Adrenal gland (tissue), 12 donors: ENCODE results near the gene NUAK2. TPM values are rescaled to one million over a fixed set of nuclear protein-coding genes. Genes with fewer than 3 reads are reported as not detected.

Experiments
- DNase-seq, 7 donors: peaks; one replicate each; pipeline ENCODE4 v3.0.0-alpha.2; 2019 to 2020
- H3K27ac ChIP-seq, 5 donors: fragments of 200-600 bp; sonication (generic) in 4 of 5; 1 replicate in 3 of 5; 2 replicates in 2 of 5; pipeline versions ENCODE4 v1.5.1 to v1.8.0; 2016 to 2020; ENCODE audit warnings: mild to moderate bottlenecking in 1 of 5
- H3K27me3 ChIP-seq: fragments of 200-600 bp; 2 replicates; pipeline ENCODE4 v1.8.0; 2021
- H3K36me3 ChIP-seq, 2 donors: fragments of 200-600 bp; replicated peaks in 1 of 2; 1 replicate in 1 of 2; 2 replicates in 1 of 2; pipeline versions ENCODE4 v1.5.1 to v1.8.0; 2018 to 2022
- H3K4me1 ChIP-seq, 2 donors: fragments of 200-600 bp; replicated peaks in 1 of 2; 1 replicate in 1 of 2; 2 replicates in 1 of 2; pipeline versions ENCODE4 v1.5.1 to v1.8.0; 2018 to 2021
- H3K4me3 ChIP-seq, 4 donors: fragments of 200-600 bp; sonication (generic) in 3 of 4; one replicate each; pipeline ENCODE4 v1.5.1; 2016 to 2018
- H3K9me3 ChIP-seq, 3 donors: fragments of 200-600 bp; sonication (generic) in 1 of 3; replicated peaks in 1 of 3; 1 replicate in 2 of 3; 2 replicates in 1 of 3; pipeline versions ENCODE4 v1.5.1 to v1.8.0; 2016 to 2021
- POLR2A ChIP-seq, 2 donors: fragments of 450-650 bp; IDR thresholded peaks; one replicate each; pipeline ENCODE4 v1.6.1; 2017; ENCODE audit warnings: antibody characterized with exemption in 2 of 2, mild to moderate bottlenecking in 2 of 2, moderate library complexity in 1 of 2
- WGBS, 4 donors: extraction: QIAGEN DNeasy Blood & Tissue Kit in 2 of 4; methylation state at CpG; one replicate each; pipeline versions ENCODE4 v1.1.5 to v1.1.7; 2013 to 2017; 5-methylcytosine and 5-hydroxymethylcytosine counted together
- intact Hi-C, 2 donors: fragments of 100-400 bp; cut with DNase I; formaldehyde crosslinking; loops; one replicate each; pipeline versions ENCODE4 v1.14.1 to v1.15.0; 2022 to 2023
- polyA plus RNA-seq, 3 donors: library from polyadenylated mRNA; stranded (reverse); fragments of 200-250 nt in 2 of 3; fragments of 350-450 nt in 1 of 3; fragmentation: Illumina TruSeq in 1 of 3; extraction: RNeasy Lipid Tissue Mini Kit (QIAGEN cat#74804) in 1 of 3; gene quantifications; one replicate each; pipeline ENCODE4 v1.2.3, GENCODE V29; 2013 to 2014
- total RNA-seq, 9 donors: library from RNA; depleted of rRNA in 4 of 9; stranded (reverse); fragments of >200 nt in 4 of 9; fragments of 120-200 nt in 1 of 9; fragmentation: NEBNext Ultra II Directional in 1 of 9; extraction: Animal tissue kit (Norgen Biotek cat#: 25700) in 1 of 9; gene quantifications; one replicate each; pipeline versions ENCODE4 v1.1.0 to v1.2.4, GENCODE V29; 2013 to 2023
- TF ChIP-seq, protein P1 (sequence below), 6 experiments: fragments of 450-650 bp in 4 of 6; fragments of 200-600 bp in 2 of 6; sonication (generic) in 1 of 6; IDR thresholded peaks; 1 replicate in 5 of 6; 2 replicates in 1 of 6; pipeline versions ENCODE4 v1.5.1 to v1.8.0; 2016 to 2021; ENCODE audit warnings: antibody characterized with exemption in 6 of 6, mild to moderate bottlenecking in 2 of 6, moderate library complexity in 1 of 6
- donor health status: healthy with polysubstance abuse.
- donor health status: Bipolar disorder and iron deficiency.
- donor health status: DM: yes; HTN: yes; CAD: no.
- donor health status: DM: no; HTN: no; CAD: no.
- donor health status: DM: no; HTN: no; CAD: no.
- donor health status: DM: yes; HTN: yes; CAD: no.

The NUAK2 gene
- total and polyA plus RNA-seq, 12 donors = 0.95 to 9.9 (median 4.0) TPM

DNA sequence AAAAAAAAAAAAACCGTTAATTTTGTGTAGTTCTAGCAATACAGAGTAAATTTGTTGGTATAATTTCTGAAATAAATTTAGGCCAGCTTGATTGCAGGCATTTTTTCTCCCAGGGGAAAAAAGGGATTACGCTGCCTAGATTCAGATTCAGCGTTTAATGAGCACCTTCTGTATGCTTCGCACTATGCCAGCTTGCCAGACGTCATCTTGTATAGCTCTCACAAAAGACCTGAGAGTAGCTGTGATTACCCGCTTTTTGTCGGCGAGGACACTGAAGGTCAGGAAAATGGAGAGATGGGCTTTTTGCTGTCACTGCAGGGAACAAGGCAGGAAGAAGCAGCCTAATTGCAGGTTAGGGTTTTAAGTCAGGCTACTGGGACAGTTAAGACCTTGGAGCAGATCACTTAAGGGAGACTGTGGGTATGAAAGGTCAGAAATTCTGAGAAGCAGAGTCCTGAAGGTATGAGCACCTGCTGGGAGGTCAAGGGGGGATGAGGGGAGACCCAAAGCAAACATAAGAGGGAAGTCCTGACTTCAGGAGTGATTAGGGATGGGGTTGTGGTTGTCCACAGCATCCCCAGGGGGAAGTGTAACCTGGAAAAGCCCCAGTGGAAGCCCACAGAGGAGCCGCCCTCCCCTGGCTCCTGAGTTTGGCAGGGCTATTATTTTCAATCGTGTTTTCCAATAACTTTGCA is 54.8 kb downstream of the NUAK2 start:
- H3K36me3 ChIP-seq = peaks cover 0 to 7% of the 10 kb centered on the region in 2 donors
- intact Hi-C loops = no loop called here
- TF ChIP-seq POLR2A (IDR thresholded peaks at IDR 0.05) = no peak
- TF ChIP-seq, protein P1, sequence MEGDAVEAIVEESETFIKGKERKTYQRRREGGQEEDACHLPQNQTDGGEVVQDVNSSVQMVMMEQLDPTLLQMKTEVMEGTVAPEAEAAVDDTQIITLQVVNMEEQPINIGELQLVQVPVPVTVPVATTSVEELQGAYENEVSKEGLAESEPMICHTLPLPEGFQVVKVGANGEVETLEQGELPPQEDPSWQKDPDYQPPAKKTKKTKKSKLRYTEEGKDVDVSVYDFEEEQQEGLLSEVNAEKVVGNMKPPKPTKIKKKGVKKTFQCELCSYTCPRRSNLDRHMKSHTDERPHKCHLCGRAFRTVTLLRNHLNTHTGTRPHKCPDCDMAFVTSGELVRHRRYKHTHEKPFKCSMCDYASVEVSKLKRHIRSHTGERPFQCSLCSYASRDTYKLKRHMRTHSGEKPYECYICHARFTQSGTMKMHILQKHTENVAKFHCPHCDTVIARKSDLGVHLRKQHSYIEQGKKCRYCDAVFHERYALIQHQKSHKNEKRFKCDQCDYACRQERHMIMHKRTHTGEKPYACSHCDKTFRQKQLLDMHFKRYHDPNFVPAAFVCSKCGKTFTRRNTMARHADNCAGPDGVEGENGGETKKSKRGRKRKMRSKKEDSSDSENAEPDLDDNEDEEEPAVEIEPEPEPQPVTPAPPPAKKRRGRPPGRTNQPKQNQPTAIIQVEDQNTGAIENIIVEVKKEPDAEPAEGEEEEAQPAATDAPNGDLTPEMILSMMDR (IDR thresholded peaks at IDR 0.05) = no peak
- 66 to 86% (median 82%) methylated on average over 9 to 10 of the region's 10 CpGs for WGBS, 4 donors
- H3K9me3 ChIP-seq = no peaks in the 10 kb centered on the region
- no peaks in the 10 kb centered on the region for H3K4me1 ChIP-seq
- no peak overlapping the region for H3K27ac ChIP-seq
- H3K4me3 ChIP-seq = no peak overlapping the region
- no peaks in the 10 kb centered on the region for H3K27me3 ChIP-seq
- no peak for DNase-seq

- Histone ChIP-seq H3K4me1 (peaks cover 6 to 11% of the 10 kb centered on the region in 2 donors), H3K27ac (no peak overlapping the region), H3K4me3 (no peak overlapping the region), H3K36me3 (no peaks in the 10 kb centered on the region), H3K9me3 (no peaks in the 10 kb centered on the region), H3K27me3 (no peaks in the 10 kb centered on the region)
- TF ChIP-seq, protein P1 (IDR thresholded peaks at IDR 0.05) = no peak
- TF ChIP-seq POLR2A (IDR thresholded peaks at IDR 0.05) = no peak
- DNase-seq = peak in 1 of 7 donors; percentile 44
- intact Hi-C loops = no loop called here
- WGBS, 4 donors = 85 to 91% (median 88%) methylated on average over 2 of the region's 2 CpGs
Measured at GRCh38 chr1:205263580-205264190, 57.9 kb downstream of the NUAK2 start.

- H3K9me3 ChIP-seq = no peaks in the 10 kb centered on the region
- no peak for DNase-seq
- no peaks in the 10 kb centered on the region for H3K36me3 ChIP-seq
- WGBS, 4 donors = 65 to 77% (median 71%) methylated on average over 7 to 8 of the region's 8 CpGs
- H3K27ac ChIP-seq = no peak overlapping the region
- H3K27me3 ChIP-seq = no peaks in the 10 kb centered on the region
- TF ChIP-seq, protein P1 (IDR thresholded peaks at IDR 0.05) = no peak
- no peak for TF ChIP-seq POLR2A (IDR thresholded peaks at IDR 0.05)
- H3K4me3 ChIP-seq = no peak overlapping the region
- intact Hi-C loops = no loop called here
- H3K4me1 ChIP-seq = peaks cover 9 to 14% of the 10 kb centered on the region in 2 donors
Measured at GRCh38 chr1:205262731-205263171, 58.8 kb downstream of the NUAK2 start.

GRCh38 chr1:205261946-205262691 is 59.4 kb downstream of the NUAK2 start:
- Histone ChIP-seq H3K27ac (no peak overlapping the region), H3K36me3 (no peaks in the 10 kb centered on the region), H3K27me3 (no peaks in the 10 kb centered on the region), H3K4me1 (peaks cover 9 to 14% of the 10 kb centered on the region in 2 donors), H3K9me3 (no peaks in the 10 kb centered on the region), H3K4me3 (no peak overlapping the region)
- no peak for TF ChIP-seq POLR2A (IDR thresholded peaks at IDR 0.05)
- TF ChIP-seq, protein P1 (IDR thresholded peaks at IDR 0.05) = no peak
- no peak for DNase-seq
- WGBS, 4 donors = 51 to 66% (median 64%) methylated on average over 2 to 5 of the region's 5 CpGs
- intact Hi-C loops = no loop called here
